Glutamatergic neuron (in vitro differentiated cells): ENCODE results near the gene TBX2. TPM values are rescaled to one million over a fixed set of nuclear protein-coding genes. Genes with fewer than 3 reads are reported as not detected.
"Not testable (repeated sequence)": the region's sequence is repeated elsewhere in the genome, so short reads cannot be mapped to it uniquely, and the experiment has no call there.

Source experiments
- DNase-seq: peaks from one replicate; pipeline ENCODE4 v3.0.0; 2022
- H3K27ac Mint-ChIP-seq: one replicate; pipeline ENCODE4 v1.8.0; 2020; ENCODE audit warnings: mild to moderate bottlenecking, mixed read lengths, inconsistent platforms; ENCODE audit not compliant: unreplicated experiment
- H3K27me3 Mint-ChIP-seq: one replicate; pipeline ENCODE4 v1.8.0; 2020; ENCODE audit warnings: mild to moderate bottlenecking, moderate library complexity, mixed read lengths, inconsistent platforms; ENCODE audit not compliant: unreplicated experiment
- H3K36me3 Mint-ChIP-seq: one replicate; pipeline ENCODE4 v1.8.0; 2020; ENCODE audit warnings: mild to moderate bottlenecking, mixed read lengths, inconsistent platforms; ENCODE audit not compliant: unreplicated experiment
- H3K4me1 Mint-ChIP-seq: one replicate; pipeline ENCODE4 v1.8.0; 2020; ENCODE audit warnings: mild to moderate bottlenecking, low read depth, mixed read lengths, inconsistent platforms; ENCODE audit not compliant: unreplicated experiment
- H3K4me3 Mint-ChIP-seq: one replicate; pipeline ENCODE4 v1.8.0; 2020; ENCODE audit warnings: mild to moderate bottlenecking, mixed read lengths, inconsistent platforms; ENCODE audit not compliant: unreplicated experiment
- H3K9me3 Mint-ChIP-seq: one replicate; pipeline ENCODE4 v1.8.0; 2020; ENCODE audit warnings: mild to moderate bottlenecking, moderate library complexity, mixed read lengths, inconsistent platforms; ENCODE audit not compliant: unreplicated experiment
- CTCF ChIP-seq: fragments of 200-600 bp; sonication (generic); IDR thresholded peaks from one replicate; pipeline ENCODE4 v1.5.0; 2021; ENCODE audit not compliant: partially characterized antibody, unreplicated experiment
- total RNA-seq: library from RNA; stranded (reverse); fragmentation: NEBNext Ultra II Directional; extraction: Animal tissue kit (Norgen Biotek cat#: 25700); gene quantifications from one replicate; pipeline ENCODE4 v1.2.1, GENCODE V29; 2021; ENCODE audit not compliant: unreplicated experiment

Gene TBX2
- total RNA-seq, 1 donor from 2014 or later = 5.4 TPM

- H3K4me3 Mint-ChIP-seq = no peak overlapping the region
- peaks cover 2% of the 10 kb centered on the region for H3K27me3 Mint-ChIP-seq
- H3K27ac Mint-ChIP-seq = no peak overlapping the region
- peaks cover 2% of the 10 kb centered on the region for H3K9me3 Mint-ChIP-seq
- no peak for TF ChIP-seq CTCF
- no peaks in the 10 kb centered on the region for H3K36me3 Mint-ChIP-seq
- no peak for DNase-seq
- no peaks in the 10 kb centered on the region for H3K4me1 Mint-ChIP-seq
These were observed 27.1 kb downstream of the TBX2 start for GRCh38 chr17:61426482-61427304.

- no peaks in the 10 kb centered on the region for H3K4me1 Mint-ChIP-seq
- no peak for DNase-seq
These were observed 27.9 kb downstream of the TBX2 start for GRCh38 chr17:61427567-61427966.

GRCh38 chr17:61429274-61429673, 29.6 kb downstream of the TBX2 start:
- Mint-ChIP-seq H3K36me3 (no peaks in the 10 kb centered on the region), H3K4me3 (no peak overlapping the region), H3K27ac (no peak overlapping the region), H3K4me1 (no peaks in the 10 kb centered on the region), H3K27me3 (peaks cover 2% of the 10 kb centered on the region), H3K9me3 (peaks cover 2% of the 10 kb centered on the region)
- TF ChIP-seq CTCF = no peak
- no peak for DNase-seq

More at GRCh38 chr17:61427567-61427966, 27.9 kb downstream of the TBX2 start:
- no peak overlapping the region for H3K4me3 Mint-ChIP-seq
- H3K27me3 Mint-ChIP-seq = peaks cover 2% of the 10 kb centered on the region
- no peaks in the 10 kb centered on the region for H3K36me3 Mint-ChIP-seq
- H3K27ac Mint-ChIP-seq = no peak overlapping the region
- TF ChIP-seq CTCF = no peak
- H3K9me3 Mint-ChIP-seq = peaks cover 2% of the 10 kb centered on the region

- not testable (repeated sequence) for DNase-seq, H3K27me3 Mint-ChIP-seq
These were observed 30.2 kb downstream of the TBX2 start for GRCh38 chr17:61429831-61430230.

GRCh38 chr17:61431594-61432311, 32.1 kb downstream of the TBX2 start:
- Mint-ChIP-seq H3K9me3 (no peaks in the 10 kb centered on the region), H3K36me3 (no peaks in the 10 kb centered on the region), H3K27me3 (no peaks in the 10 kb centered on the region), H3K27ac (no peak overlapping the region), H3K4me1 (no peaks in the 10 kb centered on the region), H3K4me3 (no peak overlapping the region)
- no peak for TF ChIP-seq CTCF
- no peak for DNase-seq

More at GRCh38 chr17:61429831-61430230, 30.2 kb downstream of the TBX2 start:
- not testable (repeated sequence) for H3K4me3 Mint-ChIP-seq, H3K27ac Mint-ChIP-seq, H3K36me3 Mint-ChIP-seq, H3K9me3 Mint-ChIP-seq, H3K4me1 Mint-ChIP-seq
